ENCODE measurements around the gene SLC25A1. TPM values are rescaled to one million over a fixed set of nuclear protein-coding genes. Genes with fewer than 3 reads are reported as not detected.

Gene SLC25A1
- total RNA-seq, 1 donor from 2014 or later, result 50.3 TPM

DNA sequence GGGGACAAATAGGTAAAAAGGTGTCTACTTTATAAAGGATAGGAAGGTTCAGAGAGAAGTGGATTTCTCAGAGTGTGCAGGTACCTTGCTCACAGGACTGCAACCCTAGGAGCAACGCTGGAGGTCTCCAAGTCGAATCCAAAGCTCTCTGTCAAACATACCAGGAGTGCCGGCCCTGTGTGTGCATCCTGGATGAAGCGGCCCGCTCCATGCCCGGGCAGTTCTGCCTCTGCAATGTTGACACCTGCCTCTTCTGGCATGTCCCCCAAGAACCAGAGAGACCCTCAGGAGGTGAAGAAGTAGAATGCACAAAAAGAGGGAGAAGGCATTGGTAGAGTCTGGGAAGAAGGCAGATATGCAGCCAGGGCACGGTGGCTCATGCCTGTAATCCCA lies 50.5 kb downstream of the SLC25A1 start:
- H3K4me1 ChIP-seq, result peaks cover 2% of the 10 kb centered on the region
- H3K9me3 ChIP-seq, result no peaks in the 10 kb centered on the region
- intact Hi-C loops (cut with DNase I), result no loop called here
- ATAC-seq, result no peak
- H3K27me3 ChIP-seq (ENCODE audit: low read depth), result no peaks in the 10 kb centered on the region
- peaks cover 7% of the 10 kb centered on the region for H3K36me3 ChIP-seq
- no peak for DNase-seq
- H3K4me3 ChIP-seq, result no peak overlapping the region
- TF ChIP-seq CTCF (IDR thresholded peaks at IDR 0.05), result no peak
- no peak overlapping the region for H3K27ac ChIP-seq

GRCh38 chr22:19127329-19128008 lies 51.1 kb downstream of the SLC25A1 start:
- H3K4me3 ChIP-seq, result no peak overlapping the region
- TF ChIP-seq CTCF (IDR thresholded peaks at IDR 0.05), result no peak
- DNase-seq (no peak), ATAC-seq (no peak)
- no peak overlapping the region for H3K27ac ChIP-seq
- intact Hi-C loops (cut with DNase I), result no loop called here
- H3K36me3 ChIP-seq, result peaks cover 2% of the 10 kb centered on the region
- H3K27me3 ChIP-seq (ENCODE audit: low read depth), result no peaks in the 10 kb centered on the region
- H3K9me3 ChIP-seq, result no peaks in the 10 kb centered on the region
- peaks cover 6% of the 10 kb centered on the region for H3K4me1 ChIP-seq

- TF ChIP-seq CTCF (IDR thresholded peaks at IDR 0.05), result no peak
- no peaks in the 10 kb centered on the region for H3K9me3 ChIP-seq
- no peak for DNase-seq
- no peak overlapping the region for H3K4me3 ChIP-seq
- H3K4me1 ChIP-seq, result peaks cover 6% of the 10 kb centered on the region
- intact Hi-C loops (cut with DNase I), result no loop called here
- H3K27ac ChIP-seq, result no peak overlapping the region
- no peaks in the 10 kb centered on the region for H3K36me3 ChIP-seq
- ATAC-seq, result no peak
- H3K27me3 ChIP-seq (ENCODE audit: low read depth), result no peaks in the 10 kb centered on the region
These were observed 51.9 kb downstream of the SLC25A1 start for GRCh38 chr22:19126309-19127273.

Other genes with a start within 250 kb of the SLC25A1 start
- 33.9 TPM for gene PRODH, start 242.4 kb downstream of the SLC25A1 start, total RNA-seq
- 62.9 TPM for gene DGCR2, start 56.3 kb downstream of the SLC25A1 start, total RNA-seq
- gene TSSK2, start 47.4 kb downstream of the SLC25A1 start, total RNA-seq, result not detected
- gene ESS2, start 34.1 kb downstream of the SLC25A1 start, total RNA-seq, result 14.0 TPM
- not detected for gene GSC2, start 28.4 kb downstream of the SLC25A1 start, total RNA-seq
- 6.8 TPM for gene CLTCL1, start 113.0 kb upstream of the SLC25A1 start, total RNA-seq

All from lower lobe of right lung (tissue), 2 donors.